Ishikawa (cell line): ENCODE results near the gene TGM4.

Experiments used
- CEBPB ChIP-seq: IDR thresholded peaks from 2 replicates; pipeline ENCODE4 v1.6.1; 2012
- CREB1 ChIP-seq: IDR thresholded peaks from 2 replicates; pipeline ENCODE4 v1.6.1; 2012; ENCODE audit warnings: low read depth
- EP300 ChIP-seq: IDR thresholded peaks from 2 replicates; pipeline ENCODE4 v1.6.1; 2012; ENCODE audit warnings: borderline replicate concordance
- FOXM1 ChIP-seq: IDR thresholded peaks from 2 replicates; pipeline ENCODE4 v1.6.1; 2012; ENCODE audit warnings: low read depth, borderline replicate concordance
- RAD21 ChIP-seq: IDR thresholded peaks from 2 replicates; pipeline ENCODE4 v1.6.1; 2012; ENCODE audit warnings: low read depth
- TAF1 ChIP-seq: IDR thresholded peaks from 2 replicates; pipeline ENCODE4 v1.6.1; 2012; ENCODE audit warnings: low read depth, mild to moderate bottlenecking
- TCF12 ChIP-seq: IDR thresholded peaks from 2 replicates; pipeline ENCODE4 v1.6.1; 2012; ENCODE audit warnings: low read depth
- YY1 ChIP-seq: IDR thresholded peaks from 2 replicates; pipeline ENCODE4 v1.6.1; 2012; ENCODE audit warnings: low read depth
- ZBTB7A ChIP-seq: IDR thresholded peaks from 2 replicates; pipeline ENCODE4 v1.6.1; 2012; ENCODE audit warnings: low read depth
- TF ChIP-seq, protein P1 (sequence below): IDR thresholded peaks from 2 replicates; pipeline ENCODE4 v1.6.1; 2012
- TF ChIP-seq, protein P2 (sequence below): IDR thresholded peaks from 2 replicates; pipeline ENCODE4 v1.6.1; 2012
- TF ChIP-seq, protein P3 (sequence below): IDR thresholded peaks from 2 replicates; pipeline ENCODE4 v1.6.1; 2012; ENCODE audit warnings: low read depth, mild to moderate bottlenecking

GRCh38 chr3:44954304-44954703 is 79.9 kb downstream of the TGM4 start:
- TF ChIP-seq CEBPB (no peak), EP300 (no peak), FOXM1 (no peak), RAD21 (no peak), CREB1 (no peak), YY1 (no peak), TCF12 (no peak), TAF1 (no peak), ZBTB7A (no peak)
- TF ChIP-seq, protein P1, sequence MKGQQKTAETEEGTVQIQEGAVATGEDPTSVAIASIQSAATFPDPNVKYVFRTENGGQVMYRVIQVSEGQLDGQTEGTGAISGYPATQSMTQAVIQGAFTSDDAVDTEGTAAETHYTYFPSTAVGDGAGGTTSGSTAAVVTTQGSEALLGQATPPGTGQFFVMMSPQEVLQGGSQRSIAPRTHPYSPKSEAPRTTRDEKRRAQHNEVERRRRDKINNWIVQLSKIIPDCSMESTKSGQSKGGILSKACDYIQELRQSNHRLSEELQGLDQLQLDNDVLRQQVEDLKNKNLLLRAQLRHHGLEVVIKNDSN: no peak
- TF ChIP-seq, protein P2, sequence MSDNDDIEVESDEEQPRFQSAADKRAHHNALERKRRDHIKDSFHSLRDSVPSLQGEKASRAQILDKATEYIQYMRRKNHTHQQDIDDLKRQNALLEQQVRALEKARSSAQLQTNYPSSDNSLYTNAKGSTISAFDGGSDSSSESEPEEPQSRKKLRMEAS: no peak
- TF ChIP-seq, protein P3, sequence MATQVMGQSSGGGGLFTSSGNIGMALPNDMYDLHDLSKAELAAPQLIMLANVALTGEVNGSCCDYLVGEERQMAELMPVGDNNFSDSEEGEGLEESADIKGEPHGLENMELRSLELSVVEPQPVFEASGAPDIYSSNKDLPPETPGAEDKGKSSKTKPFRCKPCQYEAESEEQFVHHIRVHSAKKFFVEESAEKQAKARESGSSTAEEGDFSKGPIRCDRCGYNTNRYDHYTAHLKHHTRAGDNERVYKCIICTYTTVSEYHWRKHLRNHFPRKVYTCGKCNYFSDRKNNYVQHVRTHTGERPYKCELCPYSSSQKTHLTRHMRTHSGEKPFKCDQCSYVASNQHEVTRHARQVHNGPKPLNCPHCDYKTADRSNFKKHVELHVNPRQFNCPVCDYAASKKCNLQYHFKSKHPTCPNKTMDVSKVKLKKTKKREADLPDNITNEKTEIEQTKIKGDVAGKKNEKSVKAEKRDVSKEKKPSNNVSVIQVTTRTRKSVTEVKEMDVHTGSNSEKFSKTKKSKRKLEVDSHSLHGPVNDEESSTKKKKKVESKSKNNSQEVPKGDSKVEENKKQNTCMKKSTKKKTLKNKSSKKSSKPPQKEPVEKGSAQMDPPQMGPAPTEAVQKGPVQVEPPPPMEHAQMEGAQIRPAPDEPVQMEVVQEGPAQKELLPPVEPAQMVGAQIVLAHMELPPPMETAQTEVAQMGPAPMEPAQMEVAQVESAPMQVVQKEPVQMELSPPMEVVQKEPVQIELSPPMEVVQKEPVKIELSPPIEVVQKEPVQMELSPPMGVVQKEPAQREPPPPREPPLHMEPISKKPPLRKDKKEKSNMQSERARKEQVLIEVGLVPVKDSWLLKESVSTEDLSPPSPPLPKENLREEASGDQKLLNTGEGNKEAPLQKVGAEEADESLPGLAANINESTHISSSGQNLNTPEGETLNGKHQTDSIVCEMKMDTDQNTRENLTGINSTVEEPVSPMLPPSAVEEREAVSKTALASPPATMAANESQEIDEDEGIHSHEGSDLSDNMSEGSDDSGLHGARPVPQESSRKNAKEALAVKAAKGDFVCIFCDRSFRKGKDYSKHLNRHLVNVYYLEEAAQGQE: no peak
